GM23338 (cell line): Measurements from ENCODE around the gene AKR1E2. TPM values are rescaled to one million over a fixed set of nuclear protein-coding genes. Genes with fewer than 3 reads are reported as not detected.

ENCODE experiments used
- ATAC-seq: fragments of 200-7000 bp; cut with Tn5 transposase; 3 replicates; pipeline ENCODE4 v1.9.1; 2020
- DNase-seq: peaks from one replicate; pipeline ENCODE4 v3.0.0-alpha.2; 2015; ENCODE audit warnings: low spot score
- H2AFZ ChIP-seq: fragments of 200-600 bp; sonication (generic); 2 replicates; pipeline ENCODE4 v1.8.0; 2016; ENCODE audit warnings: antibody characterized with exemption, mild to moderate bottlenecking, moderate library complexity
- H3F3A ChIP-seq: fragments of 200-600 bp; sonication (generic); replicated peaks from 2 replicates; pipeline ENCODE4 v1.8.0; 2017; ENCODE audit warnings: antibody characterized with exemption, mixed run types, low read depth
- H3K27ac ChIP-seq: fragments of 200-600 bp; sonication (generic); 2 replicates; pipeline ENCODE4 v1.6.1; 2016; ENCODE audit warnings: low read depth
- H3K27me3 ChIP-seq: fragments of 200-600 bp; sonication (generic); 2 replicates; pipeline ENCODE4 v1.8.0; 2016; ENCODE audit warnings: mild to moderate bottlenecking, mixed run types, moderate library complexity; ENCODE audit not compliant: insufficient read depth
- H3K36me3 ChIP-seq: fragments of 200-600 bp; sonication (generic); 2 replicates; pipeline ENCODE4 v1.8.0; 2016; ENCODE audit warnings: mild to moderate bottlenecking; ENCODE audit not compliant: insufficient read depth
- H3K4me1 ChIP-seq: fragments of 200-600 bp; sonication (generic); 2 replicates; pipeline ENCODE4 v1.8.0; 2016; ENCODE audit warnings: mild to moderate bottlenecking, moderate library complexity; ENCODE audit not compliant: insufficient read depth
- H3K4me2 ChIP-seq: fragments of 200-600 bp; sonication (generic); 2 replicates; pipeline ENCODE4 v1.7.1; 2017; ENCODE audit warnings: mixed run types
- H3K4me3 ChIP-seq: fragments of 200-600 bp; sonication (generic); 2 replicates; pipeline ENCODE4 v1.6.1; 2016; ENCODE audit warnings: mixed run types
- H3K79me2 ChIP-seq: fragments of 200-600 bp; sonication (generic); replicated peaks from 2 replicates; pipeline ENCODE4 v1.8.0; 2017; ENCODE audit warnings: mild to moderate bottlenecking; ENCODE audit not compliant: insufficient read depth
- H3K9me2 ChIP-seq: fragments of 200-600 bp; sonication (generic); 2 replicates; pipeline ENCODE4 v1.8.0; 2017; ENCODE audit not compliant: insufficient read depth
- H4K20me1 ChIP-seq: fragments of 200-600 bp; sonication (generic); replicated peaks from 2 replicates; pipeline ENCODE4 v1.8.0; 2017; ENCODE audit warnings: mild to moderate bottlenecking; ENCODE audit not compliant: insufficient read depth
- H3K27ac Mint-ChIP-seq: 2 replicates; pipeline ENCODE4 v1.8.0; 2020; ENCODE audit warnings: inconsistent platforms, mild to moderate bottlenecking, moderate library complexity, mixed read lengths
- H3K27me3 Mint-ChIP-seq: 3 replicates; pipeline ENCODE4 v1.8.0; 2022; ENCODE audit warnings: low read depth, mild to moderate bottlenecking, moderate library complexity, mixed read lengths, inconsistent platforms; ENCODE audit not compliant: insufficient read depth, poor library complexity
- H3K36me3 Mint-ChIP-seq: 3 replicates; pipeline ENCODE4 v1.8.0; 2021; ENCODE audit warnings: low read depth, mild to moderate bottlenecking, inconsistent platforms, moderate library complexity, mixed read lengths
- H3K4me1 Mint-ChIP-seq: 3 replicates; pipeline ENCODE4 v1.8.0; 2020; ENCODE audit warnings: mild to moderate bottlenecking, inconsistent platforms, mixed read lengths
- H3K4me3 Mint-ChIP-seq: 3 replicates; pipeline ENCODE4 v1.8.0; 2021; ENCODE audit warnings: moderate library complexity, mild to moderate bottlenecking, inconsistent platforms, mixed read lengths
- H3K9me3 Mint-ChIP-seq: 3 replicates; pipeline ENCODE4 v1.8.0; 2020; ENCODE audit warnings: moderate library complexity, mild to moderate bottlenecking, inconsistent platforms, mixed read lengths
- CREB1 ChIP-seq: fragments of 250-450 bp; sonication (Bioruptor Pico); IDR thresholded peaks from 2 replicates; pipeline ENCODE4 v1.5.0; 2020; ENCODE audit warnings: low read depth, mild to moderate bottlenecking, moderate library complexity
- CTCF ChIP-seq, 2 experiments: fragments of 200-600 bp in 1 of 2; sonication (generic) in 1 of 2; conservative IDR thresholded peaks; 2 replicates each; pipeline versions ENCODE4 v1.5.1 to v1.6.1; 2016 to 2017; ENCODE audit warnings: antibody characterized with exemption in 2 of 2, low read depth in 2 of 2, mild to moderate bottlenecking in 2 of 2, moderate library complexity in 1 of 2
- EZH2 ChIP-seq: fragments of 200-600 bp; sonication (generic); IDR thresholded peaks from one replicate; pipeline ENCODE4 v1.8.0; 2017; ENCODE audit warnings: antibody characterized with exemption, mild to moderate bottlenecking, low read depth; ENCODE audit not compliant: unreplicated experiment
- EZH2phosphoT487 ChIP-seq: fragments of 200-600 bp; sonication (generic); IDR thresholded peaks from one replicate; pipeline ENCODE4 v1.8.1; 2018; ENCODE audit warnings: antibody characterized with exemption; ENCODE audit not compliant: unreplicated experiment
- JUNB ChIP-seq: IDR thresholded peaks from one replicate; pipeline ENCODE4 v1.6.1; 2016; ENCODE audit warnings: antibody characterized with exemption; ENCODE audit not compliant: unreplicated experiment
- NANOG ChIP-seq: IDR thresholded peaks from 2 replicates; pipeline ENCODE4 v1.6.1; 2016; ENCODE audit warnings: antibody characterized with exemption, borderline replicate concordance
- POLR2AphosphoS5 ChIP-seq: IDR thresholded peaks from 2 replicates; pipeline ENCODE4 v1.6.1; 2016; ENCODE audit warnings: antibody characterized with exemption, low read depth
- REST ChIP-seq: IDR thresholded peaks from one replicate; pipeline ENCODE4 v1.6.1; 2018; ENCODE audit warnings: antibody characterized with exemption; ENCODE audit not compliant: unreplicated experiment
- STAT1 ChIP-seq: IDR thresholded peaks from one replicate; pipeline ENCODE4 v1.6.1; 2016; ENCODE audit warnings: antibody characterized with exemption; ENCODE audit not compliant: unreplicated experiment
- ZNF114 ChIP-seq: fragments of 250-450 bp; sonication (Bioruptor Pico); IDR thresholded peaks from 2 replicates; pipeline ENCODE4 v1.5.0; 2020; ENCODE audit warnings: mild to moderate bottlenecking, moderate library complexity
- ZNF331 ChIP-seq: fragments of 250-450 bp; sonication (Bioruptor Pico); IDR thresholded peaks from 2 replicates; pipeline ENCODE4 v1.5.0; 2020; ENCODE audit warnings: low read depth, mild to moderate bottlenecking, moderate library complexity
- polyA plus RNA-seq: library from polyadenylated mRNA; unstranded; fragments of >200 nt; fragmentation: Nextera tagmentation; extraction: Ambion mirVana; gene quantifications from 2 replicates; pipeline ENCODE4 v1.2.1, GENCODE V29; 2016
- total RNA-seq: library from RNA; depleted of rRNA; stranded (reverse); fragments of >200 nt; shearing (Covaris generic); gene quantifications from 2 replicates; pipeline ENCODE4 v1.2.3, GENCODE V29; 2014
- TF ChIP-seq, protein P1 (sequence below): fragments of 250-450 bp; sonication (Bioruptor Pico); IDR thresholded peaks from 2 replicates; pipeline ENCODE4 v1.5.0; 2020; ENCODE audit warnings: mild to moderate bottlenecking, moderate library complexity

Gene AKR1E2
- total and polyA plus RNA-seq, 2 experiments from 2014 or later: 2.2 to 4.3 TPM

DNA sequence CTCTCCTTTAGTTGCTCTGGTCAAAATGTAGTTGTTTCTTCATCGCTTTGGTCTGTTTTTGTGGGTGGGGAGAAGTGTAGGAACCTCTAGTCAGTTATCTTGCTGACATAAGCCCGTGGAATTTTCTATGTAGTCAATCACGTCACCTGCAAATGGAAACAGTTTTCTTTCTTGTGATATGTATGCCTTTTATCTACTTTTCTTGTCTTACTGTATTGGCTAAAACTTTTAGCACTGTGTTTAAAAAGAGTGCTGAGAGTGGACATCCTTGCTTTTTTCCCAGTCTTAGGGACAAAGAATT lies 42.3 kb downstream of the AKR1E2 start:
- DNase-seq (no peak), ATAC-seq (no peak)
- Histone ChIP-seq H3K9me2 (no peaks in the 10 kb centered on the region), H3K4me2 (no peak overlapping the region), H3K4me3 (no peak overlapping the region), H3K27me3 (no peaks in the 10 kb centered on the region), H2AFZ (no peak overlapping the region), H4K20me1 (no peaks in the 10 kb centered on the region), H3K36me3 (no peaks in the 10 kb centered on the region), H3F3A (no peaks in the 10 kb centered on the region), H3K27ac (no peak overlapping the region), H3K79me2 (no peaks in the 10 kb centered on the region), H3K4me1 (peaks cover 23% of the 10 kb centered on the region; the same call in 1 of the 2 replicates)
- no peaks in the 10 kb centered on the region for H3K36me3 Mint-ChIP-seq
- no peak overlapping the region for H3K4me3 Mint-ChIP-seq
- H3K27ac Mint-ChIP-seq: no peak overlapping the region
- peaks cover 18% of the 10 kb centered on the region for H3K4me1 Mint-ChIP-seq
- TF ChIP-seq JUNB (no peak), ZNF114 (CRISPR knock-in tag) (no peak), EZH2 (no peak)
- H3K9me3 Mint-ChIP-seq: peaks cover 3% of the 10 kb centered on the region; the same call in 1 of the 3 replicates
- H3K27me3 Mint-ChIP-seq: no peaks in the 10 kb centered on the region

DNA sequence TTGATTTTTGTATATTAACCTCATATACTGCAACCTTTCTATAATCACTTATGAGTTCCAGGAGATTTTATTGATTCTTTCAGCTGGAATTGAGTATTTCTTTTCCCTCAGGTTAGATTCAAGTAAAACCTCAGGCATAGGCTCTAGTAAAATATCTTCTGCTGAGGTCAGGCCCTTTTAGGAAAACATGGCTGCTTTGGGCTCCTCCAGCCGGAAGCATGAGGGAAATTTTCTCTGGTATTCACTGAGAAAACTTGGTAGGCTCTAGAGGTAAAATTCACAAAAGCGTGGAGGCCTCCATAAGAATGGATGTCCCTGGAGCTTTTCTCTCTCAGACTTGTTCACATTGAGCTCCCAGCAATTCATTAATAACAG lies 56.7 kb downstream of the AKR1E2 start:
- Histone ChIP-seq H3K36me3 (no peaks in the 10 kb centered on the region), H3K27ac (no peak overlapping the region), H3F3A (no peaks in the 10 kb centered on the region), H3K27me3 (no peaks in the 10 kb centered on the region), H3K4me1 (no peaks in the 10 kb centered on the region), H2AFZ (peak overlapping the region; percentile 14; the same call in 1 of the 2 replicates), H3K9me2 (0 out of 2 replicates have a peak, but pooled peaks cover 2% of the 10 kb centered on the region), H3K4me3 (no peak overlapping the region), H3K79me2 (no peaks in the 10 kb centered on the region), H3K4me2 (no peak overlapping the region), H4K20me1 (no peaks in the 10 kb centered on the region)
- Mint-ChIP-seq H3K27me3 (peaks cover 3% of the 10 kb centered on the region), H3K36me3 (peaks cover 7% of the 10 kb centered on the region; the same call in 1 of the 3 replicates), H3K4me1 (no peaks in the 10 kb centered on the region), H3K27ac (no peak overlapping the region), H3K4me3 (no peak overlapping the region), H3K9me3 (no peaks in the 10 kb centered on the region)
- DNase-seq (no peak), ATAC-seq (no peak)
- no peak for TF ChIP-seq REST
- TF ChIP-seq NANOG: no peak
- TF ChIP-seq POLR2AphosphoS5: no peak
- no peak for TF ChIP-seq ZNF331
- TF ChIP-seq, protein P1, sequence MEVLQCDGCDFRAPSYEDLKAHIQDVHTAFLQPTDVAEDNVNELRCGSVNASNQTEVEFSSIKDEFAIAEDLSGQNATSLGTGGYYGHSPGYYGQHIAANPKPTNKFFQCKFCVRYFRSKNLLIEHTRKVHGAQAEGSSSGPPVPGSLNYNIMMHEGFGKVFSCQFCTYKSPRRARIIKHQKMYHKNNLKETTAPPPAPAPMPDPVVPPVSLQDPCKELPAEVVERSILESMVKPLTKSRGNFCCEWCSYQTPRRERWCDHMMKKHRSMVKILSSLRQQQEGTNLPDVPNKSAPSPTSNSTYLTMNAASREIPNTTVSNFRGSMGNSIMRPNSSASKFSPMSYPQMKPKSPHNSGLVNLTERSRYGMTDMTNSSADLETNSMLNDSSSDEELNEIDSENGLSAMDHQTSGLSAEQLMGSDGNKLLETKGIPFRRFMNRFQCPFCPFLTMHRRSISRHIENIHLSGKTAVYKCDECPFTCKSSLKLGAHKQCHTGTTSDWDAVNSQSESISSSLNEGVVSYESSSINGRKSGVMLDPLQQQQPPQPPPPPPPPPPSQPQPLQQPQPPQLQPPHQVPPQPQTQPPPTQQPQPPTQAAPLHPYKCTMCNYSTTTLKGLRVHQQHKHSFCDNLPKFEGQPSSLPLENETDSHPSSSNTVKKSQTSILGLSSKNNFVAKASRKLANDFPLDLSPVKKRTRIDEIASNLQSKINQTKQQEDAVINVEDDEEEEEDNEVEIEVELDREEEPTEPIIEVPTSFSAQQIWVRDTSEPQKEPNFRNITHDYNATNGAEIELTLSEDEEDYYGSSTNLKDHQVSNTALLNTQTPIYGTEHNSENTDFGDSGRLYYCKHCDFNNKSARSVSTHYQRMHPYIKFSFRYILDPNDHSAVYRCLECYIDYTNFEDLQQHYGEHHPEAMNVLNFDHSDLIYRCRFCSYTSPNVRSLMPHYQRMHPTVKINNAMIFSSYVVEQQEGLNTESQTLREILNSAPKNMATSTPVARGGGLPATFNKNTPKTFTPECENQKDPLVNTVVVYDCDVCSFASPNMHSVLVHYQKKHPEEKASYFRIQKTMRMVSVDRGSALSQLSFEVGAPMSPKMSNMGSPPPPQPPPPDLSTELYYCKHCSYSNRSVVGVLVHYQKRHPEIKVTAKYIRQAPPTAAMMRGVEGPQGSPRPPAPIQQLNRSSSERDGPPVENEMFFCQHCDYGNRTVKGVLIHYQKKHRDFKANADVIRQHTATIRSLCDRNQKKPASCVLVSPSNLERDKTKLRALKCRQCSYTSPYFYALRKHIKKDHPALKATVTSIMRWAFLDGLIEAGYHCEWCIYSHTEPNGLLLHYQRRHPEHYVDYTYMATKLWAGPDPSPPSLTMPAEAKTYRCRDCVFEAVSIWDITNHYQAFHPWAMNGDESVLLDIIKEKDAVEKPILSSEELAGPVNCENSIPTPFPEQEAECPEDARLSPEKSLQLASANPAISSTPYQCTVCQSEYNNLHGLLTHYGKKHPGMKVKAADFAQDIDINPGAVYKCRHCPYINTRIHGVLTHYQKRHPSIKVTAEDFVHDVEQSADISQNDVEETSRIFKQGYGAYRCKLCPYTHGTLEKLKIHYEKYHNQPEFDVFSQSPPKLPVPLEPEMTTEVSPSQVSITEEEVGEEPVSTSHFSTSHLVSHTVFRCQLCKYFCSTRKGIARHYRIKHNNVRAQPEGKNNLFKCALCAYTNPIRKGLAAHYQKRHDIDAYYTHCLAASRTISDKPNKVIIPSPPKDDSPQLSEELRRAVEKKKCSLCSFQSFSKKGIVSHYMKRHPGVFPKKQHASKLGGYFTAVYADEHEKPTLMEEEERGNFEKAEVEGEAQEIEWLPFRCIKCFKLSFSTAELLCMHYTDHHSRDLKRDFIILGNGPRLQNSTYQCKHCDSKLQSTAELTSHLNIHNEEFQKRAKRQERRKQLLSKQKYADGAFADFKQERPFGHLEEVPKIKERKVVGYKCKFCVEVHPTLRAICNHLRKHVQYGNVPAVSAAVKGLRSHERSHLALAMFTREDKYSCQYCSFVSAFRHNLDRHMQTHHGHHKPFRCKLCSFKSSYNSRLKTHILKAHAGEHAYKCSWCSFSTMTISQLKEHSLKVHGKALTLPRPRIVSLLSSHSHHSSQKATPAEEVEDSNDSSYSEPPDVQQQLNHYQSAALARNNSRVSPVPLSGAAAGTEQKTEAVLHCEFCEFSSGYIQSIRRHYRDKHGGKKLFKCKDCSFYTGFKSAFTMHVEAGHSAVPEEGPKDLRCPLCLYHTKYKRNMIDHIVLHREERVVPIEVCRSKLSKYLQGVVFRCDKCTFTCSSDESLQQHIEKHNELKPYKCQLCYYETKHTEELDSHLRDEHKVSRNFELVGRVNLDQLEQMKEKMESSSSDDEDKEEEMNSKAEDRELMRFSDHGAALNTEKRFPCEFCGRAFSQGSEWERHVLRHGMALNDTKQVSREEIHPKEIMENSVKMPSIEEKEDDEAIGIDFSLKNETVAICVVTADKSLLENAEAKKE (CRISPR knock-in tag): no peak
- TF ChIP-seq STAT1: no peak
- TF ChIP-seq EZH2phosphoT487: no peak
- TF ChIP-seq JUNB: no peak
- TF ChIP-seq CREB1: no peak
- no peak for TF ChIP-seq EZH2
- no peak for TF ChIP-seq CTCF (conservative IDR thresholded peaks at IDR 0.05; ENCODE audit: low read depth in 2 of 2)
